Breast epithelium (tissue), 4 donors: ENCODE data around the gene PIGK. TPM values are rescaled to one million over a fixed set of nuclear protein-coding genes. Genes with fewer than 3 reads are reported as not detected.
"Not testable (repeated sequence)": the region's sequence is repeated elsewhere in the genome, so short reads cannot be mapped to it uniquely, and the experiment has no call there.

Experiments used
- DNase-seq, 2 donors: peaks; one replicate each; pipeline ENCODE4 v3.0.0-alpha.2; 2019; ENCODE audit warnings: low spot score in 2 of 2
- H3K27ac ChIP-seq, 2 donors: fragments of 200-600 bp; sonication (generic) in 1 of 2; one replicate each; pipeline ENCODE4 v1.5.1; 2016 to 2019; ENCODE audit warnings: mild to moderate bottlenecking in 1 of 2
- H3K27me3 ChIP-seq, 2 donors: fragments of 200-600 bp; sonication (generic) in 1 of 2; one replicate each; pipeline versions ENCODE4 v1.5.1 to v1.6.0; 2017 to 2019; ENCODE audit warnings: control low read depth in 1 of 2, mild to moderate bottlenecking in 1 of 2
- H3K36me3 ChIP-seq: fragments of 200-600 bp; one replicate; pipeline ENCODE4 v1.5.1; 2019
- H3K4me1 ChIP-seq, 2 donors: fragments of 200-600 bp; sonication (generic); one replicate each; pipeline ENCODE4 v1.5.1; 2016 to 2019; ENCODE audit warnings: control low read depth in 1 of 2
- H3K4me3 ChIP-seq, 3 donors: fragments of 200-600 bp; sonication (generic); 1 replicate in 2 of 3; 2 replicates in 1 of 3; pipeline ENCODE4 v1.5.1; 2016 to 2019; ENCODE audit warnings: mild to moderate bottlenecking in 3 of 3, moderate library complexity in 2 of 3
- H3K9me3 ChIP-seq, 2 donors: fragments of 200-600 bp; sonication (generic) in 1 of 2; one replicate each; pipeline ENCODE4 v1.5.1; 2016 to 2019; ENCODE audit warnings: control low read depth in 1 of 2
- CTCF ChIP-seq, 3 donors: fragments of 450-650 bp; IDR thresholded peaks; one replicate each; pipeline ENCODE4 v1.5.1; 2016 to 2017; ENCODE audit warnings: antibody characterized with exemption in 3 of 3, mild to moderate bottlenecking in 3 of 3, moderate library complexity in 3 of 3
- POLR2A ChIP-seq: fragments of 450-650 bp; IDR thresholded peaks from one replicate; pipeline ENCODE4 v1.6.1; 2016; ENCODE audit warnings: antibody characterized with exemption, mild to moderate bottlenecking, moderate library complexity
- POLR2AphosphoS5 ChIP-seq, 3 donors: sonication (generic); formaldehyde crosslinking; IDR thresholded peaks; one replicate each; pipeline ENCODE4 v1.6.1; 2017; ENCODE audit warnings: antibody characterized with exemption in 3 of 3
- intact Hi-C: fragments of 100-400 bp; cut with DNase I; formaldehyde crosslinking; loops from one replicate; pipeline ENCODE4 v1.15.1; 2023; ENCODE audit warnings: low total_unique reads
- total RNA-seq, 3 donors: library from RNA; depleted of rRNA; stranded (reverse); fragments of >200 nt; gene quantifications; one replicate each; pipeline ENCODE4 v1.1.0, GENCODE V29; 2016

PIGK gene
- total RNA-seq, 3 donors from 2014 or later: 18.9 to 35.6 (median 22.6) TPM

- no peak for DNase-seq
- intact Hi-C loops: no loop called here
- H3K9me3 ChIP-seq: no peaks in the 10 kb centered on the region
- H3K27ac ChIP-seq: no peak overlapping the region
- H3K4me1 ChIP-seq: no peaks in the 10 kb centered on the region
- no peak overlapping the region for H3K4me3 ChIP-seq
- H3K36me3 ChIP-seq: no peaks in the 10 kb centered on the region
- no peaks in the 10 kb centered on the region for H3K27me3 ChIP-seq
- TF ChIP-seq CTCF (IDR thresholded peaks at IDR 0.05) (no peak), POLR2A (no peak), POLR2AphosphoS5 (IDR thresholded peaks at IDR 0.05) (no peak)
Measured at GRCh38 chr1:77220687-77221463, 1.6 kb upstream of the PIGK start.

- Histone ChIP-seq H3K4me3 (peak overlapping the region; percentile 70 to 84 (median 75)), H3K36me3 (no peaks in the 10 kb centered on the region), H3K27ac (peak overlapping the region; percentile 85 to 88), H3K27me3 (no peaks in the 10 kb centered on the region), H3K4me1 (no peaks in the 10 kb centered on the region), H3K9me3 (no peaks in the 10 kb centered on the region)
- TF ChIP-seq CTCF (IDR thresholded peaks at IDR 0.05) (no peak), POLR2AphosphoS5 (IDR thresholded peaks at IDR 0.05) (no peak), POLR2A (no peak)
- intact Hi-C loops: no loop called here
- DNase-seq: no peak
Measured at GRCh38 chr1:77218477-77219165, 609 bp downstream of the PIGK start.

GRCh38 chr1:77204043-77204442, 15.2 kb downstream of the PIGK start:
- H3K36me3 ChIP-seq, DNase-seq, H3K4me3 ChIP-seq, H3K27ac ChIP-seq, intact Hi-C loops, H3K9me3 ChIP-seq, H3K4me1 ChIP-seq, H3K27me3 ChIP-seq: not testable (repeated sequence)

GRCh38 chr1:77202751-77203150, 16.5 kb downstream of the PIGK start:
- Histone ChIP-seq H3K9me3 (peaks cover 0 to 4% of the 10 kb centered on the region in 2 donors), H3K4me3 (no peak overlapping the region), H3K27me3 (no peaks in the 10 kb centered on the region), H3K4me1 (no peaks in the 10 kb centered on the region), H3K36me3 (no peaks in the 10 kb centered on the region), H3K27ac (no peak overlapping the region)
- no peak for DNase-seq
- no peak for TF ChIP-seq POLR2A
- TF ChIP-seq CTCF (IDR thresholded peaks at IDR 0.05): no peak
- TF ChIP-seq POLR2AphosphoS5 (IDR thresholded peaks at IDR 0.05): no peak
- intact Hi-C loops: no loop called here

GRCh38 chr1:77200806-77201205, 18.4 kb downstream of the PIGK start:
- no peaks in the 10 kb centered on the region for H3K4me1 ChIP-seq
- H3K4me3 ChIP-seq: no peak overlapping the region
- no peak overlapping the region for H3K27ac ChIP-seq
- DNase-seq: no peak
- H3K36me3 ChIP-seq: no peaks in the 10 kb centered on the region
- TF ChIP-seq POLR2A: no peak
- no peak for TF ChIP-seq CTCF (IDR thresholded peaks at IDR 0.05)
- no peak for TF ChIP-seq POLR2AphosphoS5 (IDR thresholded peaks at IDR 0.05)
- peaks cover 0 to 4% of the 10 kb centered on the region in 2 donors for H3K9me3 ChIP-seq
- H3K27me3 ChIP-seq: no peaks in the 10 kb centered on the region
- intact Hi-C loops: no loop called here
